BLaER1 treated with 17β-estradiol and CSF1 and Interleukin-3, amounts not matched to agents 10 nM and 100 nM (cell line): ENCODE results near the gene SCYGR2.
A peak's percentile ranks its signal among the peaks of the same experiment; 100 is the strongest.

Experiments
- H3K27ac ChIP-seq, 11 experiments: shearing (Covaris generic); formaldehyde crosslinking; 2 replicates each; pipeline ENCODE4 v1.8.1; 2022
- H3K27me3 ChIP-seq, 11 experiments: shearing (Covaris generic); formaldehyde crosslinking; 2 replicates each; pipeline ENCODE4 v1.8.1; 2022
- H3K36me3 ChIP-seq, 11 experiments: shearing (Covaris generic); formaldehyde crosslinking; 2 replicates each; pipeline ENCODE4 v1.8.1; 2022
- H3K4me1 ChIP-seq, 10 experiments: shearing (Covaris generic); formaldehyde crosslinking; 2 replicates each; pipeline ENCODE4 v1.8.1; 2022
- H3K4me2 ChIP-seq, 11 experiments: shearing (Covaris generic); formaldehyde crosslinking; 2 replicates each; pipeline ENCODE4 v1.8.1; 2022
- H3K4me3 ChIP-seq, 10 experiments: shearing (Covaris generic); formaldehyde crosslinking; 2 replicates each; pipeline ENCODE4 v1.8.1; 2022
- H3K9ac ChIP-seq, 11 experiments: shearing (Covaris generic); formaldehyde crosslinking; 2 replicates each; pipeline ENCODE4 v1.8.1; 2022
- H3K9me3 ChIP-seq, 11 experiments: shearing (Covaris generic); formaldehyde crosslinking; replicated peaks in 1 of 11; 2 replicates each; pipeline ENCODE4 v1.8.1; 2022
- H4K20me1 ChIP-seq, 11 experiments: shearing (Covaris generic); formaldehyde crosslinking; 2 replicates each; pipeline ENCODE4 v1.8.1; 2022
- Cebpa-rat ChIP-seq, 11 experiments: shearing (Covaris generic); IDR thresholded peaks; 2 replicates each; pipeline ENCODE4 v1.8.1; 2022

SCYGR2 gene

GRCh38 chr2:227615181-227615580 lies 16.5 kb downstream of the SCYGR2 start:
- Histone ChIP-seq H4K20me1 (no peaks in the 10 kb centered on the region; a peak in 1 of 22 replicates), H3K27me3 (no peaks in the 10 kb centered on the region), H3K4me2 (no peak overlapping the region), H3K9me3 (no peaks in the 10 kb centered on the region), H3K4me1 (peaks cover 16 to 29% (median 25%) of the 10 kb centered on the region in 10 experiments; a peak in 19 of 20 replicates), H3K36me3 (no peaks in the 10 kb centered on the region), H3K4me3 (no peak overlapping the region), H3K27ac (no peak overlapping the region), H3K9ac (no peak overlapping the region)
- no peak for TF ChIP-seq Cebpa-rat (IDR thresholded peaks at IDR 0.05)

DNA sequence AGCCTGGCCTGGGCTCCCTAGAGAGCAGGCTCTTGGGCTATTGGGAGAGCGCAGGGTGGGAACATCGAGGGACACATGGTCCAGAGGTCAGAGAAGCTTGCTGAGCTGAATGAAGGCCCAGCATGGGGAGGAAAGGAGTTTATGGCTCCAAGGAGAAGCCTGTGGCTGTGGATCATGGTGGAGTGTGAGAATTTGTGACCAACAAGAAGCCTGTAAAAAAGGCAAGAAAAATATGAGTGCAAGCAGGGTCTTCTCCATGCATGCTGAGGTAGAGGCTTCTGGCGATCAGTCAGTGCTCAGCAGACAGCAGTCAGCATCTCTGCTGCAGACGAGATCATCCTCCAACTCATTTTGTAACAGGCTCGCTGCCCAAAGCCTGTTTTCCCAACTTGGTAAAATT lies 17.2 kb downstream of the SCYGR2 start:
- Histone ChIP-seq H3K27me3 (no peaks in the 10 kb centered on the region), H3K9me3 (no peaks in the 10 kb centered on the region), H3K27ac (no peak overlapping the region), H3K9ac (no peak overlapping the region), H3K4me3 (no peak overlapping the region), H3K4me1 (peaks cover 16 to 29% (median 25%) of the 10 kb centered on the region in 10 experiments; a peak in 19 of 20 replicates), H4K20me1 (no peaks in the 10 kb centered on the region; a peak in 1 of 22 replicates), H3K36me3 (no peaks in the 10 kb centered on the region), H3K4me2 (no peak overlapping the region)
- no peak for TF ChIP-seq Cebpa-rat (IDR thresholded peaks at IDR 0.05)

DNA sequence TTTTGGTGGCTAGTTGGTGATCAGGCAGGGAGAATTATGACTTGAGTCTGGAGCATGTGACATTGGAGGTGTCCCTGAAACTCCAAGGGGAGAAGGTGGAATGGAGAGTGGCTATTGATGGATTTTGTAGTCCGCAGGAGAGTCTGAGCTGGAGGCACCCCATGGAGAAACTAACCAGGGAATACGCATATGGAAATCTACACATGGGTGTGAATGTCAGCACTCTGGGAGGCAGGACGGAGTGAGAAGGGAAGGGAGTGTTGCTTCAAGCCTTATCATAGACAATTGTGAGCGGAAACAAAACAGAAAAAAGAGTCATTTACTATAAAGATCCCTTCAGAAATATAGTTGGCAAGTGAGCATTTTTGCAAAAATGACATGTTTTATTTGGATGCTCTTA lies 17.9 kb downstream of the SCYGR2 start:
- Histone ChIP-seq H3K4me3 (no peak overlapping the region), H4K20me1 (no peaks in the 10 kb centered on the region; a peak in 1 of 22 replicates), H3K9ac (no peak overlapping the region), H3K27me3 (no peaks in the 10 kb centered on the region), H3K27ac (no peak overlapping the region), H3K4me2 (no peak overlapping the region), H3K9me3 (peaks cover 0 to 1% (median 0%) of the 10 kb centered on the region in 11 experiments; a peak in 2 of 22 replicates), H3K4me1 (peaks cover 16 to 29% (median 25%) of the 10 kb centered on the region in 10 experiments; a peak in 19 of 20 replicates), H3K36me3 (no peaks in the 10 kb centered on the region)
- TF ChIP-seq Cebpa-rat (IDR thresholded peaks at IDR 0.05) = no peak

DNA sequence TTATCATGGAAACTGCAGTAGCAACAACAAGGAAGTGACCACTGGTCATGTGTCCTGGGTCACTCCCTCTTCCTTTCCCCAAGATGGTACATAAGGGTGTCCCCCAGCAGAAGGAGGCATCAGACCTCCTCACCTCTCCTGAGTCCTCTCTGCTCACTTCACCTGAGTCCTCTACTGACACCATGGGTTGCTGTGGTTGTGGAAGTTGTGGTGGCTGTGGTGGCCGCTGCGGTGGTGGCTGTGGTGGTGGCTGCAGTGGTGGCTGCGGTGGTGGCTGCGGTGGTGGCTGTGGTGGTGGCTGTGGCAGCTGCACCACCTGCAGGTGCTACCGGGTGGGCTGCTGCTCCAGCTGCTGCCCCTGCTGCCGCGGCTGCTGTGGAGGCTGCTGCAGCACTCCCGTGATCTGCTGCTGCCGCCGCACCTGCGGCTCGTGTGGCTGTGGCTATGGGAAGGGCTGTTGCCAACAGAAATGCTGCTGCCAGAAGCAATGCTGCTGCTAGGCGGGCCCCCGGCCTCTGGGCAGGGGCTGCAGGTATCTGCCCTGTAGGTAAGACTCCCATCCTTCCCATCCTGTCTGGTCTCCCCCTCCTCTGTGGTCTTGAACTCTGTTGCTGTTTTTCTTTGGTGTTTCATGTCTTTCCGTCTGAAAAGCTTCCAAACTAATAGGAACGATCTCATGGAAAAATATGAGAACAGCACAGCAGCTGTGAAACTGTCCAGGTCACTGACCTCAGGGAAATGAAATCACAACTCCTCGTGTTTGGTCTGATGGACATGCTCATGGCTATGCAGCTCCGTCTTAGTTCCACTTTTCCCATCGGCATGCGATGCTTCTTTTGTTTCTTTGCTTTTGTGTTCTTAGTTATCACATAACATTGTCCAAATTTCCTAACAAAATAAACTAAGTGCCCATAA lies 18.9 kb downstream of the SCYGR2 start, which contains the start of gene SCYGR4:
Gene SCYGR4 (plus strand): TSS at position 183 of the 915 bp plus-strand sequence. CDS start 0 bp downstream, at position 183.
- Histone ChIP-seq H3K4me1 (peaks cover 16 to 29% (median 25%) of the 10 kb centered on the region in 10 experiments; a peak in 19 of 20 replicates), H3K36me3 (no peaks in the 10 kb centered on the region), H3K27me3 (no peaks in the 10 kb centered on the region), H3K4me3 (no peak within 1 kb of the TSS), H3K4me2 (peak within 1 kb of the TSS in 9 of 11 experiments; percentile 17 to 72 (median 61); a peak in 15 of 22 replicates), H3K9ac (no peak within 1 kb of the TSS; a peak in 1 of 22 replicates), H4K20me1 (no peaks in the 10 kb centered on the region; a peak in 1 of 22 replicates), H3K27ac (peak within 1 kb of the TSS in 6 of 11 experiments; percentile 31 to 68 (median 56); a peak in 8 of 22 replicates), H3K9me3 (peaks cover 0 to 11% (median 7%) of the 10 kb centered on the region in 11 experiments; a peak in 17 of 22 replicates)
- TF ChIP-seq Cebpa-rat (IDR thresholded peaks at IDR 0.05) = no peak

DNA sequence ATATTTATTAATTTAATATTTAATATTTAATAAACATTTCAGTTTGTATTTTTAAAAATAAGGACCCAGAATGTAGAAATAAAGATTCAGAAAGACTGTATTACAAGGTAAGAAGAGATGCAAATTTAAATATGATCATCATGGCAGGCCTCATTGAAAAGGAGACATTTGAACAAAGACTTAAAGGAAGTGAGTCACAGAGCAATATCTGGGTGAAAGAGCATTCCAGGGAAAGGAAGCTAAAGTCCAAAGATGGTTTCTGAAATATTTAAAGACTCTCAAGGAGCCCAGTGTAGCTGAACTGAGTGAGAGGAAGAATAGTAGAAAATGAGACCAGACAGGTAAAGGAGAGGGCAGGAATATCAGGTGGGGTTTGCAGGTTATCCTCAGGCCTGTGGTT lies 24.5 kb downstream of the SCYGR2 start:
- H3K27ac ChIP-seq = no peak overlapping the region
- no peaks in the 10 kb centered on the region for H4K20me1 ChIP-seq
- H3K27me3 ChIP-seq = no peaks in the 10 kb centered on the region
- H3K4me1 ChIP-seq = peaks cover 12 to 25% (median 18%) of the 10 kb centered on the region in 10 experiments
- peak overlapping the region in 5 of 11 experiments; percentile 5 to 50 (median 27); a peak in 6 of 22 replicates for H3K4me2 ChIP-seq
- no peaks in the 10 kb centered on the region for H3K36me3 ChIP-seq
- peaks cover 0 to 22% (median 11%) of the 10 kb centered on the region in 11 experiments; a peak in 17 of 22 replicates for H3K9me3 ChIP-seq
- no peak for TF ChIP-seq Cebpa-rat (IDR thresholded peaks at IDR 0.05)
- H3K9ac ChIP-seq = no peak overlapping the region
- H3K4me3 ChIP-seq = no peak overlapping the region

GRCh38 chr2:227625420-227625819 lies 26.7 kb downstream of the SCYGR2 start:
- Histone ChIP-seq H3K9ac (no peak overlapping the region), H3K4me3 (no peak overlapping the region), H3K36me3 (no peaks in the 10 kb centered on the region), H3K27me3 (no peaks in the 10 kb centered on the region), H3K4me1 (peaks cover 0 to 6% (median 0%) of the 10 kb centered on the region in 10 experiments; a peak in 8 of 20 replicates), H3K27ac (no peak overlapping the region), H3K9me3 (peaks cover 0 to 22% (median 11%) of the 10 kb centered on the region in 11 experiments; a peak in 17 of 22 replicates), H3K4me2 (no peak overlapping the region), H4K20me1 (no peaks in the 10 kb centered on the region)
- no peak for TF ChIP-seq Cebpa-rat (IDR thresholded peaks at IDR 0.05)

DNA sequence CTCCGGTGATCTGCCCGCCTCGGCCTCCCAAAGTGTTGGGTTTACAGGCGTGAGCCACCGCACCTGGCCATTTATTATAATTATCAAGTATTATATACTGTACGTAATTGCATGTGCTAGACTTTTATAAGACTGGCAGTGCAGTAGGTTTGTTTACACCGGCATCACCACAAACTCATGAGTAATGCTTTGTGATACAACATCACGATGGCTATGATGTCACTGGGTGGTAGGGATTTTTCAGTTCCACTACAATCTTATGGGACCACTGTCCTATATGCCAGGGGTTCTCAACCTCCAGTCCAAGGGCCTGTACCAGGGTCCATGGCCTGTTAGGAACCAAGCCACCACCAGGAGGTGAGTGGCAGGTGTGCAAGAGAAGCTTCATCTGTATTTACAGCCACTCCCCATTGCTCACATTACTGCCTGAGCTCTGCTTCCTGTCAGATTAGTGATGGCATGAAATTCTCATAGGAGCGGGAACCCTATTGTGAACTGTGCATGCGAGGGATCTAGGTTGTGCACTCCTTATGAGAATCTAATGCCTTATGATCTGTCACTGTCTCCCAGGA lies 28.0 kb downstream of the SCYGR2 start:
- no peaks in the 10 kb centered on the region for H3K36me3 ChIP-seq
- peaks cover 0 to 22% (median 11%) of the 10 kb centered on the region in 11 experiments; a peak in 17 of 22 replicates for H3K9me3 ChIP-seq
- no peak for TF ChIP-seq Cebpa-rat (IDR thresholded peaks at IDR 0.05)
- H3K27me3 ChIP-seq = no peaks in the 10 kb centered on the region
- H3K4me3 ChIP-seq = no peak overlapping the region
- H3K4me1 ChIP-seq = peaks cover 0 to 6% (median 0%) of the 10 kb centered on the region in 10 experiments; a peak in 8 of 20 replicates
- no peak overlapping the region for H3K27ac ChIP-seq
- H3K9ac ChIP-seq = no peak overlapping the region
- H4K20me1 ChIP-seq = no peaks in the 10 kb centered on the region
- H3K4me2 ChIP-seq = no peak overlapping the region

DNA sequence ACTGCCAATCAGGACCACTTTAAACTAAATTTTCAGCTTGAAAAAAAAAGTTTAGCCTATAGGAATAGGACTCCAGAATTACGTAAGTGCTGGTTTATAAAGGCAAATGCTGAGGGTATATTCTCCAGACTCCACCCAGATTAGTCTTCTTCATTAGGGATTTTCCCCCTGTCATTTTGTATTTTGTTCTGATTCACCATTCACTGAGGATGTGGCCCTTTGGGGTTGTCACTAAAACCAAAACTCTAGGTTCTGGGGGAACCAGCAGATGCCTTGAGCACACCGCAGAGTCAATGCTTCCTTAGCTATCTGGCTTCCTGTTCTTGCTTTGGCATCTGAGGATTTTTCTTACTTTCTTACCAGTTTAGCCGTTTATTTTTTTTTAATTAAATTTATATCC lies 29.1 kb downstream of the SCYGR2 start:
- Histone ChIP-seq H3K4me1 (peaks cover 0 to 6% (median 0%) of the 10 kb centered on the region in 10 experiments; a peak in 8 of 20 replicates), H3K27ac (no peak overlapping the region), H3K9ac (no peak overlapping the region), H3K27me3 (no peaks in the 10 kb centered on the region), H3K4me2 (no peak overlapping the region), H4K20me1 (no peaks in the 10 kb centered on the region), H3K36me3 (no peaks in the 10 kb centered on the region), H3K4me3 (no peak overlapping the region), H3K9me3 (peaks cover 0 to 13% (median 2%) of the 10 kb centered on the region in 11 experiments; a peak in 15 of 22 replicates)
- TF ChIP-seq Cebpa-rat (IDR thresholded peaks at IDR 0.05) = no peak

DNA sequence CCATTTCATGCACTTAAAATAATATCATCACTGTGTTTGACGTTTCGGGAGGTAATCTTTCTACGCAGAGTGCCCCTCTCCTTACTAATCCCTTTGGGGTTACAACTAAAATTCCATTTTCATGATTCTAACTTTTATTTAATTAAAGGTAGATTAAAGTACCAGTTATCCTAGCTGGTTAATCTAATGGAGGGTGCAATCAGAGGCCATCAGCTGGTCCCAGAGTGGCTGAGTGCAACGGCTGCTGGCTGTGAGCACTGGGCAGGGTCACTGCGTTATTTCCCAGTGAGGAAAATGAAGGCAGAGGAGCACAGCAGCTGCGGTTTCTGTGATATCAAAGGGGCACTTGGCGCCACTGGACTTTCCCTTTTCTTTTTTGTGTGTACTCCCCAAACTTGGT lies 30.7 kb downstream of the SCYGR2 start:
- no peak for TF ChIP-seq Cebpa-rat (IDR thresholded peaks at IDR 0.05)
- H4K20me1 ChIP-seq = no peaks in the 10 kb centered on the region
- no peak overlapping the region for H3K4me3 ChIP-seq
- no peak overlapping the region for H3K9ac ChIP-seq
- no peak overlapping the region for H3K27ac ChIP-seq
- no peaks in the 10 kb centered on the region for H3K27me3 ChIP-seq
- H3K4me2 ChIP-seq = no peak overlapping the region
- H3K9me3 ChIP-seq = 0 out of 22 replicates have a peak, but pooled peaks cover 0 to 3% (median 0%) of the 10 kb centered on the region in 11 experiments
- H3K36me3 ChIP-seq = no peaks in the 10 kb centered on the region
- H3K4me1 ChIP-seq = no peaks in the 10 kb centered on the region
